HepG2 (cell line): ENCODE data around the gene RPL5. TPM values are rescaled to one million over a fixed set of nuclear protein-coding genes. Genes with fewer than 3 reads are reported as not detected.

Experiments used
- KAT7 ChIP-seq: IDR thresholded peaks from 2 replicates; pipeline ENCODE4 v1.6.1; 2018; ENCODE audit warnings: borderline replicate concordance, missing compliant biosample characterization
- MTA3 ChIP-seq: sonication (generic); formaldehyde crosslinking; IDR thresholded peaks from 2 replicates; pipeline ENCODE4 v1.4.0; 2020; ENCODE audit warnings: missing genetic modification reagents
- SYNCRIP ChIP-seq: fragments of 200-400 bp; formaldehyde crosslinking; IDR thresholded peaks from 2 replicates; pipeline ENCODE4 v1.6.1; 2018; ENCODE audit warnings: mild to moderate bottlenecking, low read depth, low read length; ENCODE audit not compliant: insufficient read depth
- TMF1 ChIP-seq: sonication (generic); formaldehyde crosslinking; IDR thresholded peaks from 2 replicates; pipeline ENCODE4 v1.8.1; 2022; ENCODE audit warnings: low read depth, missing genetic modification reagents
- ZKSCAN5 ChIP-seq: sonication (generic); formaldehyde crosslinking; IDR thresholded peaks from 2 replicates; pipeline ENCODE4 v1.5.1; 2020; ENCODE audit warnings: mild to moderate bottlenecking, missing genetic modification reagents
- ZNF224 ChIP-seq: sonication (generic); formaldehyde crosslinking; IDR thresholded peaks from 2 replicates; pipeline ENCODE4 v1.5.0; 2020; ENCODE audit warnings: mild to moderate bottlenecking, missing genetic modification reagents
- ZNF773 ChIP-seq: sonication (generic); formaldehyde crosslinking; IDR thresholded peaks from 2 replicates; pipeline ENCODE4 v1.4.0; 2020; ENCODE audit warnings: missing genetic modification reagents, borderline replicate concordance
- polyA plus RNA-seq, 8 experiments: library from polyadenylated mRNA; depleted of rRNA in 3 of 8; stranded (reverse) in 7 of 8; unstranded in 1 of 8; fragments of >200 nt; fragmentation: Illumina TruSeq in 4 of 8; extraction: Trizol in 4 of 8; gene quantifications; 2 replicates each; pipeline versions ENCODE4 v1.2.1 to v1.2.3, GENCODE V29; 2011 to 2016; ENCODE audit warnings: low read depth in 4 of 8, missing spikeins in 1 of 8, mixed read lengths in 1 of 8; ENCODE audit not compliant: insufficient read depth in 1 of 8
- total RNA-seq, 5 experiments: library from RNA; depleted of rRNA; stranded (reverse); fragments of >200 nt; fragmentation: Illumina TruSeq; extraction: Trizol; gene quantifications; 2 replicates each; pipeline ENCODE4 v1.2.3, GENCODE V29; 2016; ENCODE audit warnings: low read depth in 1 of 5
- TF ChIP-seq, protein P1 (sequence below), 2 experiments: sonication (generic) in 1 of 2; formaldehyde crosslinking in 1 of 2; IDR thresholded peaks; 2 replicates each; pipeline versions ENCODE4 v1.5.1 to v1.6.1; 2011 to 2020; ENCODE audit warnings: borderline replicate concordance in 1 of 2, low read depth in 1 of 2, low read length in 1 of 2, mild to moderate bottlenecking in 1 of 2, missing genetic modification reagents in 1 of 2, moderate library complexity in 1 of 2
- TF ChIP-seq, protein P2 (sequence below): sonication (generic); formaldehyde crosslinking; IDR thresholded peaks from 2 replicates; pipeline ENCODE4 v1.5.0; 2020; ENCODE audit warnings: missing genetic modification reagents
- TF ChIP-seq, protein P3 (sequence below): IDR thresholded peaks from 2 replicates; pipeline ENCODE4 v1.6.1; 2018; ENCODE audit warnings: missing genetic modification reagents
- TF ChIP-seq, protein P4 (sequence below), 2 experiments: IDR thresholded peaks; 2 replicates each; pipeline ENCODE4 v1.6.1; 2011 to 2012; ENCODE audit warnings: low read length in 2 of 2, borderline replicate concordance in 1 of 2, low read depth in 1 of 2, mild to moderate bottlenecking in 1 of 2, moderate library complexity in 1 of 2
- TF ChIP-seq, protein P5 (sequence below): sonication (generic); formaldehyde crosslinking; IDR thresholded peaks from 2 replicates; pipeline ENCODE4 v1.8.0; 2022; ENCODE audit warnings: missing genetic modification reagents, mild to moderate bottlenecking, borderline replicate concordance
- TF ChIP-seq, protein P6 (sequence below): sonication (generic); formaldehyde crosslinking; IDR thresholded peaks from 2 replicates; pipeline ENCODE4 v1.4.0; 2020; ENCODE audit warnings: missing genetic modification reagents

Gene RPL5
- total and polyA plus RNA-seq, 2 of the 13 experiments (the other 11 are each of a cell fraction or from before 2014, with no cell fraction given), result 2,304 to 2,520 TPM

DNA sequence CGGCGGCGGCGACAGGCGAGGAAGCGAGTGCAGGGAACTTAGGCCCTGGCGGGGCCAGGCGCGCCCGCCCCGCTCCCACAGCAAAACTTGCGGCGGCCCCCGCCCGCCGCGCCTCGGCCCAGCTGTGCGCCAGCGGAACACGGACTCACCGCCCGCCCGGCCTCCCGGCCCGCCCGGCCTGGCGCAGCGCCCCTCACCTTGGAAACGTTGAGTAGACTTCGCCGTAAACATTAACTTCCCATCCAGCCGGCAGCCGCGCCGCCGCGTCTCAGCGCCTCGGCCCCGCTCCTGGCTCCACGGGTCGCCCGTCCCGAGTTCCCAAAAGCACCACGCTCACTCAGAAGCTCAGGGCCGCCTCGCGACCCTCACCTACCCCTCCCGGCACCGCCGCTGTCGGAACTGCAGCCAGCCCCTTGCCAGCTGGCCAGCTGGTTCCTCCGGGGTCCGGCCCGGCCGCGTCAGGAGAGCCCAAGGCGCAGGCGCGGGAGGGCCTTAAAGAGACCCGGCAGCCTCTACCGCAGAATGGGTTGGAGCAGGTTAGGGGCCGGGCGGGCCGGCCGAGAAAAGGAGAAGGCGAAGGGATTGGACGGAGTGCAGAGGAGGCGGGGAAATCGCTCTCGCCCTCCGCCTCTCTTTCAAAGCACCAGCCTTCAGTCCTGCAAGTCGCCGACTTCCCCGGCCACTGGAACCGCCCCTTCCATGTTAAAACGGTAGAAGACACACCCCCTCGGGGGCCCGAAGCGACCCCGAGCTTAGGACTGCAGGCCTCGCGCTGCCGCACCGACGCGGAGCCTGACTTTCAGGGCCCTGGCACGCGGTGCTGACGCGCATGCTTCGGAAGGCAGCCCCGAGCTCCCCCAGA, 47.0 kb upstream of the RPL5 start, which contains the start of gene EVI5 (continued):
- TF ChIP-seq, protein P1, sequence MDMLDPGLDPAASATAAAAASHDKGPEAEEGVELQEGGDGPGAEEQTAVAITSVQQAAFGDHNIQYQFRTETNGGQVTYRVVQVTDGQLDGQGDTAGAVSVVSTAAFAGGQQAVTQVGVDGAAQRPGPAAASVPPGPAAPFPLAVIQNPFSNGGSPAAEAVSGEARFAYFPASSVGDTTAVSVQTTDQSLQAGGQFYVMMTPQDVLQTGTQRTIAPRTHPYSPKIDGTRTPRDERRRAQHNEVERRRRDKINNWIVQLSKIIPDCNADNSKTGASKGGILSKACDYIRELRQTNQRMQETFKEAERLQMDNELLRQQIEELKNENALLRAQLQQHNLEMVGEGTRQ (IDR thresholded peaks at IDR 0.05; ENCODE audit: low read depth, low read length), result no peak
- TF ChIP-seq, protein P1 (CRISPR knock-in tag; IDR thresholded peaks at IDR 0.05; ENCODE audit: borderline replicate concordance), result peak; percentile 67; the same call in 1 of the 2 replicates
- TF ChIP-seq, protein P2, sequence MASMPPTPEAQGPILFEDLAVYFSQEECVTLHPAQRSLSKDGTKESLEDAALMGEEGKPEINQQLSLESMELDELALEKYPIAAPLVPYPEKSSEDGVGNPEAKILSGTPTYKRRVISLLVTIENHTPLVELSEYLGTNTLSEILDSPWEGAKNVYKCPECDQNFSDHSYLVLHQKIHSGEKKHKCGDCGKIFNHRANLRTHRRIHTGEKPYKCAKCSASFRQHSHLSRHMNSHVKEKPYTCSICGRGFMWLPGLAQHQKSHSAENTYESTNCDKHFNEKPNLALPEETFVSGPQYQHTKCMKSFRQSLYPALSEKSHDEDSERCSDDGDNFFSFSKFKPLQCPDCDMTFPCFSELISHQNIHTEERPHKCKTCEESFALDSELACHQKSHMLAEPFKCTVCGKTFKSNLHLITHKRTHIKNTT (CRISPR knock-in tag), result no peak
- TF ChIP-seq KAT7 (CRISPR knock-in tag) (peak; percentile 88; the same call in 1 of the 2 replicates), ZKSCAN5 (CRISPR knock-in tag) (no peak), MTA3 (no peak), ZNF224 (peak; percentile 94; the same call in 1 of the 2 replicates), TMF1 (CRISPR knock-in tag) (peak; percentile 98), SYNCRIP (no peak), ZNF773 (CRISPR knock-in tag) (peak; percentile 99)
- TF ChIP-seq, protein P3, sequence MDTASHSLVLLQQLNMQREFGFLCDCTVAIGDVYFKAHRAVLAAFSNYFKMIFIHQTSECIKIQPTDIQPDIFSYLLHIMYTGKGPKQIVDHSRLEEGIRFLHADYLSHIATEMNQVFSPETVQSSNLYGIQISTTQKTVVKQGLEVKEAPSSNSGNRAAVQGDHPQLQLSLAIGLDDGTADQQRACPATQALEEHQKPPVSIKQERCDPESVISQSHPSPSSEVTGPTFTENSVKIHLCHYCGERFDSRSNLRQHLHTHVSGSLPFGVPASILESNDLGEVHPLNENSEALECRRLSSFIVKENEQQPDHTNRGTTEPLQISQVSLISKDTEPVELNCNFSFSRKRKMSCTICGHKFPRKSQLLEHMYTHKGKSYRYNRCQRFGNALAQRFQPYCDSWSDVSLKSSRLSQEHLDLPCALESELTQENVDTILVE (CRISPR knock-in tag), result peak; percentile 92
- TF ChIP-seq, protein P4, sequence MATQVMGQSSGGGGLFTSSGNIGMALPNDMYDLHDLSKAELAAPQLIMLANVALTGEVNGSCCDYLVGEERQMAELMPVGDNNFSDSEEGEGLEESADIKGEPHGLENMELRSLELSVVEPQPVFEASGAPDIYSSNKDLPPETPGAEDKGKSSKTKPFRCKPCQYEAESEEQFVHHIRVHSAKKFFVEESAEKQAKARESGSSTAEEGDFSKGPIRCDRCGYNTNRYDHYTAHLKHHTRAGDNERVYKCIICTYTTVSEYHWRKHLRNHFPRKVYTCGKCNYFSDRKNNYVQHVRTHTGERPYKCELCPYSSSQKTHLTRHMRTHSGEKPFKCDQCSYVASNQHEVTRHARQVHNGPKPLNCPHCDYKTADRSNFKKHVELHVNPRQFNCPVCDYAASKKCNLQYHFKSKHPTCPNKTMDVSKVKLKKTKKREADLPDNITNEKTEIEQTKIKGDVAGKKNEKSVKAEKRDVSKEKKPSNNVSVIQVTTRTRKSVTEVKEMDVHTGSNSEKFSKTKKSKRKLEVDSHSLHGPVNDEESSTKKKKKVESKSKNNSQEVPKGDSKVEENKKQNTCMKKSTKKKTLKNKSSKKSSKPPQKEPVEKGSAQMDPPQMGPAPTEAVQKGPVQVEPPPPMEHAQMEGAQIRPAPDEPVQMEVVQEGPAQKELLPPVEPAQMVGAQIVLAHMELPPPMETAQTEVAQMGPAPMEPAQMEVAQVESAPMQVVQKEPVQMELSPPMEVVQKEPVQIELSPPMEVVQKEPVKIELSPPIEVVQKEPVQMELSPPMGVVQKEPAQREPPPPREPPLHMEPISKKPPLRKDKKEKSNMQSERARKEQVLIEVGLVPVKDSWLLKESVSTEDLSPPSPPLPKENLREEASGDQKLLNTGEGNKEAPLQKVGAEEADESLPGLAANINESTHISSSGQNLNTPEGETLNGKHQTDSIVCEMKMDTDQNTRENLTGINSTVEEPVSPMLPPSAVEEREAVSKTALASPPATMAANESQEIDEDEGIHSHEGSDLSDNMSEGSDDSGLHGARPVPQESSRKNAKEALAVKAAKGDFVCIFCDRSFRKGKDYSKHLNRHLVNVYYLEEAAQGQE (IDR thresholded peaks at IDR 0.05; ENCODE audit: borderline replicate concordance in 1 of 2, low read depth in 1 of 2, low read length in 2 of 2), result no peak
- TF ChIP-seq, protein P5, sequence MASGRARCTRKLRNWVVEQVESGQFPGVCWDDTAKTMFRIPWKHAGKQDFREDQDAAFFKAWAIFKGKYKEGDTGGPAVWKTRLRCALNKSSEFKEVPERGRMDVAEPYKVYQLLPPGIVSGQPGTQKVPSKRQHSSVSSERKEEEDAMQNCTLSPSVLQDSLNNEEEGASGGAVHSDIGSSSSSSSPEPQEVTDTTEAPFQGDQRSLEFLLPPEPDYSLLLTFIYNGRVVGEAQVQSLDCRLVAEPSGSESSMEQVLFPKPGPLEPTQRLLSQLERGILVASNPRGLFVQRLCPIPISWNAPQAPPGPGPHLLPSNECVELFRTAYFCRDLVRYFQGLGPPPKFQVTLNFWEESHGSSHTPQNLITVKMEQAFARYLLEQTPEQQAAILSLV (CRISPR knock-in tag), result peak; percentile 94; the same call in 1 of the 2 replicates
- TF ChIP-seq, protein P6, sequence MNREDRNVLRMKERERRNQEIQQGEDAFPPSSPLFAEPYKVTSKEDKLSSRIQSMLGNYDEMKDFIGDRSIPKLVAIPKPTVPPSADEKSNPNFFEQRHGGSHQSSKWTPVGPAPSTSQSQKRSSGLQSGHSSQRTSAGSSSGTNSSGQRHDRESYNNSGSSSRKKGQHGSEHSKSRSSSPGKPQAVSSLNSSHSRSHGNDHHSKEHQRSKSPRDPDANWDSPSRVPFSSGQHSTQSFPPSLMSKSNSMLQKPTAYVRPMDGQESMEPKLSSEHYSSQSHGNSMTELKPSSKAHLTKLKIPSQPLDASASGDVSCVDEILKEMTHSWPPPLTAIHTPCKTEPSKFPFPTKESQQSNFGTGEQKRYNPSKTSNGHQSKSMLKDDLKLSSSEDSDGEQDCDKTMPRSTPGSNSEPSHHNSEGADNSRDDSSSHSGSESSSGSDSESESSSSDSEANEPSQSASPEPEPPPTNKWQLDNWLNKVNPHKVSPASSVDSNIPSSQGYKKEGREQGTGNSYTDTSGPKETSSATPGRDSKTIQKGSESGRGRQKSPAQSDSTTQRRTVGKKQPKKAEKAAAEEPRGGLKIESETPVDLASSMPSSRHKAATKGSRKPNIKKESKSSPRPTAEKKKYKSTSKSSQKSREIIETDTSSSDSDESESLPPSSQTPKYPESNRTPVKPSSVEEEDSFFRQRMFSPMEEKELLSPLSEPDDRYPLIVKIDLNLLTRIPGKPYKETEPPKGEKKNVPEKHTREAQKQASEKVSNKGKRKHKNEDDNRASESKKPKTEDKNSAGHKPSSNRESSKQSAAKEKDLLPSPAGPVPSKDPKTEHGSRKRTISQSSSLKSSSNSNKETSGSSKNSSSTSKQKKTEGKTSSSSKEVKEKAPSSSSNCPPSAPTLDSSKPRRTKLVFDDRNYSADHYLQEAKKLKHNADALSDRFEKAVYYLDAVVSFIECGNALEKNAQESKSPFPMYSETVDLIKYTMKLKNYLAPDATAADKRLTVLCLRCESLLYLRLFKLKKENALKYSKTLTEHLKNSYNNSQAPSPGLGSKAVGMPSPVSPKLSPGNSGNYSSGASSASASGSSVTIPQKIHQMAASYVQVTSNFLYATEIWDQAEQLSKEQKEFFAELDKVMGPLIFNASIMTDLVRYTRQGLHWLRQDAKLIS (CRISPR knock-in tag), result no peak
